HG03575 (cell line): ENCODE data around the gene EIF4G3.
"Not testable (repeated sequence)": the region's sequence is repeated elsewhere in the genome, so short reads cannot be mapped to it uniquely, and the experiment has no call there.

Experiments used
- ATAC-seq: cut with Tn5 transposase; IDR thresholded peaks from one replicate; pipeline ENCODE4 v1.9.1; 2021; ENCODE audit not compliant: unreplicated experiment, insufficient number of reproducible peaks, low FRiP score; ENCODE audit errors: extremely low read depth

Gene EIF4G3

GRCh38 chr1:21090463-21090862, 86.2 kb downstream of the EIF4G3 start:
- ATAC-seq = no peak

DNA sequence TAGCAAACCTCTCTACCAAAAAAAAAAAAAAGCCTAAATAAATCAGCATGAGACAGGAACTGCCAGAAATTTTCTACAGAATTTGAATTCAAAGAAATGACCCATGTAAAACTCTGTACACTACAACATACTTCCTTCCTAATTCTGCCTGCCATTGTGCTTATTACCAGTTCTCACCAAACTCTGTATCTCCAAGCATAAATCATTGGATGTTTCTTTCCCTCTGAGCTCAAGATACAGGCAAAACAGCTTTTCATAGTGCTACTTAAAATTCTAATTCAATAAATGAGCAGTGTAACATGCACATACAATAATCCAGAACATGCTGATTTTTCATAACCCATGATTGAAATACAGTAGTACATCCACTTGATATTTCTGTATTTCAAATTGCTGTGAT, 87.0 kb downstream of the EIF4G3 start:
- ATAC-seq = no peak

DNA sequence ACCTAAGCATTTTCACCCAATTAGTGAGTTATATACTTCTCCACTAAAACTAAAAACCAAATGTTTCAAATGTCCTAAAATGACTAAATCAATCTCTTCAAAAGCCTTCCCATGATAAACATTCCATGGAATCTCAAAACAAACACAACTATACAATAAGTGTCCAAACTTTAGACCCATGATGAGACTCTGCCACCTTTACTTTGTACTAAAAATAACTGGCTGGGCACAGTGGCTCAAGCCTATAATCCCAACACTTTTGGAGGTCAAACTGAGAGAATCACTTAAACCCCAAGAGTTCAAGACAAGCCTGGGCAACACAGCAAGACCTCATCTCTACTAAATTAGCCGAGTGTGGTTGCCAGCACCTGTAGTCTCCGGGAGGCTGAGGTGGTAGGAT, 87.4 kb downstream of the EIF4G3 start:
- no peak for ATAC-seq

GRCh38 chr1:21084111-21084810, 92.4 kb downstream of the EIF4G3 start:
- no peak for ATAC-seq

GRCh38 chr1:21082073-21082472, 94.6 kb downstream of the EIF4G3 start:
- no peak for ATAC-seq

GRCh38 chr1:21077085-21077484, 99.6 kb downstream of the EIF4G3 start:
- ATAC-seq = no peak

GRCh38 chr1:21072721-21073120, 104.0 kb downstream of the EIF4G3 start:
- no peak for ATAC-seq

- no peak for ATAC-seq
Measured at GRCh38 chr1:21069549-21069948, 107.1 kb downstream of the EIF4G3 start.

DNA sequence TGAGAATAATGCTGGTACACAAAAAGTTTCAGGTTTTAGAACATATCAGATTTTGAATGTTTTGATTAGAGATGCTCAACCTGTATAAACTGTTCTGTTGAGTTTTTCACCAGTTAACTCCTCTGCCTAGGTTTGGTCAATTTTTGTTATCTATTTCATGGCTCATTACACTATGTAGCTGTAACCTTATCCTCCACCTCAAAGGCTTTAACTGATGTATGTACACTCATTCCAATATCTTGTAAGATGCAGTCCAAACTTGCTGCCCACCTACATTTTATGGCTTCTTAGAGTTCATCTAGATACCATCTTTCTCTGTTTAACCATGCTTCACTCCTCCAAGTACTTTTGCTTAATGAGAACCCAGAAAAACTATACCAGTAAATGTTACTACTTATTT, 107.8 kb downstream of the EIF4G3 start:
- ATAC-seq = no peak

DNA sequence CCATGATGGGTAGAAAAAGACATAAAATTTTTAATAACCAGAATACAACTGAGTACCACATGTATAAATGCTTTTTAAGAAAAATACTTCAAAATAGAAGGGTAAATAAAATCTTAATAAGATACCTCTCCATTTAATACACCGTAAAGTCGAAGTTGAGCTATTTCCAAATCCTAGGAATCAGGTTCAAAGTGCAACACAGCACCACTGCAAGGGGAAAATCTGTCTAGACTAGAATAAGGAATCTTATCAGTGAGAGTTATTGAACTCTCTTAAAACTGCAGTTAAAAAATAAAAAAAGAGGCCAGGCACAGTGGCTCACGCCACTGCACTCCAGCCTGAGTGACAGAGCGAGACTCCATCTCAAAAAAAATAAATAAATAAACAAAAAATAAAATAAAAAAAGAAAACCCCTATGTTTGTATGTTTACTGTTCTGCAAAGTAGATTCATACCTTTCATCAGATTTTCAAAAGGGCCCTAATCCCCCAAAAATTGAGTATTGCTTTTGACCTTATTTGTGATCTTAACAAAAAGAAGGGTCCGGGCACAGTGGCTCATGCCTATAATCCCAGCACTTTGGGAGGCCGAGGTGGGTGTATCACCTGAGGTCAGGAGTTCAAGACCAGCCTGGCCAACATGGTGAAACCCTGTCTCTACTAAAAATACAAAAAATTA, 109.0 kb downstream of the EIF4G3 start:
- no peak for ATAC-seq

DNA sequence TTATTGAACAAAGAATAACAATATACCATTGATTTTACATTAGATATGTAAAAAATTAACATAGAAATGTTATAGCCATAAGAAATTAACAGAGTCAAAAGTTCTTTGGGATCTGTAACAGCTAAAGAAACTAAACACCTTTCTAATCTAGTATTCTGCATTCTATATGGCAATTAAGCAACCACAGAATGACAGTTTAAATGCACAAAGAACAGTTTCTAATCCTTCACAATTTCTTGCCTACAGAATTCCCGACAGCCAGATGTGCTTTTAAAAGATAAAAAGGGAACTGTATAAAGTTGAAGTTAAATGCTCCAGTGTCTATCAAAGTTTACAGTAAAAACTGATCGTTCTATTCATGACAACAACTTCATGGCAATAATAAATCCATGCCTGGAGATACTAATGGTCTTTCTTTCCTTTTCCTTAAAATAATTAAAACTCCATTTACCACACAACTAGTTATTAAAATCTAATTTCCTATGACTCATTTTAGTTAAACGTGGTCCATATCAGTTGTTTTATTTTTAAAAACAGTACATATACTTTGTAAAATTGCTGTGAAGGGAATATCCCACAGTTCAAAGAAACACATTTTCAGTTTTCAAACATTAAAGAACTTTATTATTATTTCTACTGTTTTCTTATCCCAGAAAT, 110.2 kb downstream of the EIF4G3 start:
- no peak for ATAC-seq

- no peak for ATAC-seq
Measured at GRCh38 chr1:21065851-21066250, 110.8 kb downstream of the EIF4G3 start.

GRCh38 chr1:21064057-21064456, 112.6 kb downstream of the EIF4G3 start:
- ATAC-seq = no peak

GRCh38 chr1:21060523-21060922, 116.2 kb downstream of the EIF4G3 start:
- no peak for ATAC-seq

DNA sequence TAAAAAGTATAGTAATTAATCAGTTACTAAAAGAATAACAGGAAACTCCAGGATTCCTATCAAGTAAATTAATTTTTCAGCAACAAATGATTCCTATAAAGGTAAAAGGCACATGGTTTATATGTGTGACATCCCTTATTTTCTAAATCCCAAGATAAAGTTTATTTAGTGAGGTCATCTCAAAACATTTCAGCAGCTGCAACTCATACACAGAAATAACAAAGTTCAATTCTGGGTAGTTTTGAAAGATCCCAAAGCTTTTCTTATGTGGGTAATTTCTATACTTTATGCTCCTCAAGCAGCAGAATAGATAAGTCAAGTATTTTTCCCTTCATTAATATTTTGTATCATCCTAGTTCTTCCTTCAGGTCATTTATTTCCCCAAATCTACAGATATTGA, 117.7 kb downstream of the EIF4G3 start:
- no peak for ATAC-seq

GRCh38 chr1:21058035-21058793, 118.5 kb downstream of the EIF4G3 start:
- no peak for ATAC-seq

- not testable (repeated sequence) for ATAC-seq
Measured at GRCh38 chr1:21053189-21053928, 123.3 kb downstream of the EIF4G3 start.

- no peak for ATAC-seq
Measured at GRCh38 chr1:21052034-21052433, 124.7 kb downstream of the EIF4G3 start.
